ENCODE data around the gene OBSCN.
A peak's percentile ranks its signal among the peaks of the same experiment; 100 is the strongest.

Gene OBSCN

DNA sequence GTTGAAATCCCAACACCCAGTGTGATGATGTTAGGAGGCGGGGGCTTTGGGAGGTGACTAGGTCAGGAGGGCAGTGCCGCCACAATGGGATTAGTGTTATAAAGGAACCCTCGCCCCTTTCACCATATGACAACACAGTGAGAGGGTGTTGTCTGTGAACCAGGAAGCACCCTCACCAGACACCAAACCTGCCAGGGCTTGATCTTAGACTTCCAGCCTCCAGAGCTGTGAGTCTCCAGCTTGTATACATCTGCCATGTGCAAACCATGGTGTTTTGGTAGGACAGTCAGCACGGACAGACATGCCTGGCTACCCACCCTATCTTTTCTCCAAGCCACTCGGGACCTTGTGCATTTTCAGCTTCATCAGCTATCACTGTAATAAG, 194.8 kb downstream of the OBSCN start:
- DNase-seq (ENCODE audit: low read depth in 2 of 2), result no peak

DNA sequence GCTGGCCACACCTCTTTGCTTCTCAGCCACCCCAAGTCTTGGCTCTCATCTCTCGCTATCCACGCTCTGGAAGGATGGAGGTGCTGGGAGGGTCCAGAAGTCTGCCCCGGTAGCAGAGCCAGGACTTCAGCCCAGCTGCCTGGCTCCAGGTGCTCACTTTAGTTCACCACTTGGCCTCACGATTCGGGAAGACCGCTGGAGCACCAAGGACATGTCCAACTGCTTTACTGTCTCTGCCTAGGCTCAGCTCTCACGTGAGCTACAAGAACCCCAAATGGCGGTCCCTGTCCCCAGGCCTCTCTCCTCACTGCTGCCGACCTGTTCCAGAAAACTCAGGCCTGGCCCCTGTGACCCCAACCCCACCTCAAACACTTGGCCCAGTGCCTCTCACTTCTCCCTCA, 195.4 kb downstream of the OBSCN start:
- DNase-seq (ENCODE audit: low read depth in 2 of 2), result no peak

DNA sequence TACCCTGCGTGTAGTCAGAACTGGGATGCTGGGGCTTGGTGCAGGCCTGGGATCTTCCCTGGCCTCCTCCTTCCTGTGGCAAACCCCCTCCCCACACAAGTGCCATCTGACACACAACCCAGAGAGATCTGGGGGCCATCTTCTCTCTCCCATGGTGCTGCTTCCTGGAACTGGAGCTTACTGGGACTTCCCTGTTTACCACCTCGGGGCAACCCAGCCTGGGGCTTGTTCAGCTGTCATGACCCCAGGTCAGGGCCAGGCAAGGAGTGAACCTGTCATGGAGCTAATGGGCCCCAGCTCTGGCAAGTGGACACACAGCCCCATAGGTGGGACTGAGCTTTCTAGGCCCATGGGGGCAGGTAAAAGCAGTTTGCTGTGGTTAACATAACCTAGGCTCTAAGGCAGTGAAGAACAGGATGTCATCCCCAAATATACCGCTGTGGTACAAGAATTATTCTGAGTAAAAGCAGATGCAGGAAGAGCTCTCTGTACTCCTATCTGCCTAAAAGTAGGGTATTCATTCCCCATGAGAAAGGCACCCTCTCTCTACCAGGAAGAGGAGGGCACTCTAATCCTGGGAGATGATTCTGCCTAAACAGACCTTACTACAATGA, 196.4 kb downstream of the OBSCN start:
- no peak for DNase-seq (ENCODE audit: low read depth in 2 of 2)

DNA sequence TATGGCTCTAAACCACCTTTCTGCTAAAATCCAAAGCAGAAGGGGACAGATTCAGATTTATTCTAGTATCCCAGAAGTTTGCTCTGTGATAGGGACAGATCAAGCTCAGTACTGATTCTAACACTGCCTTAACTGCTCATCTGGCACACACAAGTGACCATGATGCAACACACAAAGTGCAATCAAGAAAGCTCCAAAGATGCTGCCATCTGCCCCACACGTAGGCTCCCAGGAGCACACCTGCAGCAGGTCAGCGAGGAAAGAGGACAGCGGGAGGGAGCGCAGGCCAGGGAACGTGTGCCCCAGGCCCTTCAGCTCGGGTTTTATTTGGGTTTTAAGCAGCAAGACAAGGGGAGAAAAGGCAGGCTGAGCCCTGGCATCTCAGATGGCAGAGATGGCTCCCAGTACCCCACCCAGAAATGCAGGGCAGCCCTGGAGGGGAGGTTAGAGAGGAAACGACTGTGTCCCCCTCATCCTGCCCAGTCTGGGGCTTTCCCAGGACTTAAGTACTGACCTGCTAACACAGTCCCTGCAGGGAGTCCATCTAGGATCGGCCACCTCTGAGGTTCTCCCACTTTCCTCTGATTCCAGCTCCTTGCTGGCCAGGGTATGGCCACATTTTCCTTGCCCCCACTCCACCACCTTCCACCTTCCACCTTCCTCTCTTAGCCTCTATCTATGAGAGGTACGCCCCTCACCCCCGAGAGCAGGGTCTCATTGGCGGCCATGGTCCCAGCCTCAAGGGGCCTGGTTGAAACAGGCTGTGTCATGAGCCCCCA, 197.5 kb downstream of the OBSCN start:
- DNase-seq (ENCODE audit: low read depth in 2 of 2), result no peak

DNA sequence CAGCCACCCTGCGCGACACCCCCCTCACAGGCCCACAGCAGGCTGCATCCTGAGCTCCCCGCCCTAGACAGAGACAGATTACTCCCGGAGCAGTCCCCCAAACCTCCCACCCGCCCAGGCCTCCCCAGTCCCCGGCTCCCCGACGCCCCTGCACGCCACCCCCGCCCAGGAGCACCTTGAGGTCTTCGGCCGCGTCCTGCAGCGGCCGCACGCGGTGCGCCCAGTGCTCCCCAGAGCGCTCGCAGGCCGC, 198.1 kb downstream of the OBSCN start:
- DNase-seq (ENCODE audit: low read depth in 2 of 2), result no peak

DNA sequence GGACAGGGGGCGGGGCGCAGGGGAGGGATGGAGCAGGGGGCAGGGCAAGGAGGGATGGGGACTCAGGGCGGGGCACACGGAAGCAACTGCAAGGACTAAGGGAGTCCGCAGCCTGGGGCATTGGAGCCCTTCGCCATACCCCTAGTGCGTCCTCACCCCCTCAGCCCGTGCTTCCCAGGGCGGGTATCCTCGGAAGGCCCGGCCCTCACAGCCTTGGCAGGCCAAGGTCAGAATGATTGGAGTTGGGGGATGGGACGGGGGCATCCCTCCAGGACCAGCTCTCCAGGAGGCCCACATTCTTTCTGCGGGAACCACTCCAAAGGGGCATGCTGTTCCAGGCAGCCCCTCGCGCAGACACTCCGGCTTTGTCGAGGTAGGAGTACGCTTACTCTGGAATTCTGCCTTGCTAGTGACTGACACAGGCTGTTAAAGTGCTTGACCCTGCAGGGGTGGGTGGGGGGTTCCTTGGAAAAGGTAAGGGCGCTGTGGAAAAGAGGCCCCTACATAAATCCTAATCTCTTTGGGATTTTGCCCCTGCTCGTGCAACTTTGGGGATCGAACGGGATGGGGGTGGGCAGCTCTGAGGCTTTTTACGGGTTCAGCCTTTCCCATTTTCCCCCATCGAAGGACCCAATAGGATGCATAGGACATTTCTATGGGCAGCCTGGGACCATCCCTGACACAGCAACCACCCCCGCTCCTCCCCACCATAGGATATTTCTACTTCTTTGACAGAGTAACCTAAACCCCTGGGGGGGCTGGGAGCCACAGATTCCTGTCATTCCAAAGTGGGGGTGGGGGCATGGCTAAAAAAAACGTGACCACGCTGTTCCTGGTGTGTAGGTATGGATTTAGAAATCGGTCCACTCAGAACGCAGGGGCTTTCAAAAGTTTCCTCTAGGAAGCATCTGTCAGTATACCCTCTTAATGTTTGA, 199.5 kb downstream of the OBSCN start:
- DNase-seq (ENCODE audit: low read depth in 2 of 2), result no peak

DNA sequence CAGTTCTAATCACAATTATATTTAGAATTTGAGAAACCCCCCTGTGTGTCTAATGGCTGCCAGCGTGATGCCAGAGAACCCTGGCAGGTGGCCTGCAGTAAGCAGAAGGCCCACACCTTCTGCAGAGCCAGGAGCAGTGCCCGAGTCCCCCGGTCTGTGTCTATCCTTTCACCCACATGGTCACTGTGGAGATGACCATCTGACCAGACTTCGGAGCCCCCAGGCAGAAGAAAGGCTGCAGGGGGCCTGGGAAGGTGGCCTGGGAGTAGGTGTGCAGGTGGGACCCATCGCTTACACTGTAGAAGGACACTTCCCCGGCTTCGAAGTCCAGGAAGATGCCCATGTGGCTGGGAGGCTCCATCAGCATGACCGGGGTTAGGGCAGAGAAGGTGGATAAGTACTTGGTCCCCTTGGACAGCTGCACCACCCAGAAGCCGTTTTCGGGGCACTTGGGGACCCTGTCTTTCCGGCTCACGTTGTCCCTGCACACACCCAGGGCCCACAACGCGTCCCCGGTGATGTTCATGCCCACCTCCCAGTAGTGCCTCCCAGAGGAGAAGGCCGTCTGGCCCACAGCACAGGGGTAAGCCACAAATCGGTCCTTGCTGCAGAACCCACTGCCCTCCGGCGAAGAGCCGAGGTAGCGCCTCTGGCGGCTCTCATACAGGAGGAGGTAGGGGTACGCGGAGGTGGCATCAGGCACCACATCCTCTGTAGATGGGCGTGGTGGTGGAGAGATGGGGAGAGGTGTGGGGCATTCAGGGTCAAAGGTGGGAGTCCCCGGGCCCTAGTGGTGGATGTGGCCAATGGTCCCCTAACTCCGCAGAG, 200.4 kb downstream of the OBSCN start:
- DNase-seq (ENCODE audit: low read depth in 2 of 2), result no peak

DNA sequence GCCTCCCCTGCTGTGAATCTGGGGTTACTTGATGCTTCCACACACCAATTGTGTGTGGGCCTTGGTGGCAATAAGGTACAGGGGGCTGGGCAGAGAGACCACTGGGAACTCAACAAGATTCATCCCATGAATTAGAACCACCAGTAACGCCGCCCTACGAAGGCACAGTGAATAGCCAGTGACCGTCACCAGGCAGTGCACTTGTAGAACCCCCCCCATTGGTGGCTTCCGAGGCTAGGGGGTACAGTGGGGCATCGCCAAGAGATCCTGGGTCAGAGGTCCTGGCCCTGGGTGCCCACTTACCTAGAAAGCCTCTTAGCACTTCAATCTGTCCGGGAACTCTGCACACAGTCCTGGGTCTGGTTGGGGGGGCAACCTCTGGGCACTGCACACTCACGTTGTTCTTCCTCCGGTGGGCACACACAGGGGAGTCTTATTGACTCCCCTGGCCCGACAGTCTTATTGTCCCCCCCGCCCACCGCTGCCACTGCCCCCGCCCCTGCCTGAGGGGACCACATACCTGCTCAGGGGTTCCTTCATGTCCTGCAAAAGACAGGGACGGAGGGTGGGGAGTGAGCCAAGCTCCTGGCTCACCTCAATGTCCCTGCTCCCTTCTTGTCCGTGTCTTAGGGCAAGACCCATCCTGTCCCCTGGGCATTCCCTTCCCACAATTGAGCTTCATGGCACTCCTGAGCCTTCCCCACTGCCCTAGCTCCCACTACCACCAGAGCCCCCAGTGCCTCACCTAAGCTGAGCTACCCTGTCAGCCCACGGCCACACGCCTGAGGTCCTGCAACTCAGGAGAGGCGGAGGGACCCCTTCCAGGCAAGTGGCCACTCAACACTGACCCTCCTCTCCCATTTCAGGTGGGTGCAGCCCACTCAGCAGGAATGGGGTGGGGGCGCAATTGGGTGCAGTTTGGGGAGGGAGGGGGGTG, 201.3 kb downstream of the OBSCN start:
- DNase-seq (ENCODE audit: low read depth in 2 of 2), result no peak

DNA sequence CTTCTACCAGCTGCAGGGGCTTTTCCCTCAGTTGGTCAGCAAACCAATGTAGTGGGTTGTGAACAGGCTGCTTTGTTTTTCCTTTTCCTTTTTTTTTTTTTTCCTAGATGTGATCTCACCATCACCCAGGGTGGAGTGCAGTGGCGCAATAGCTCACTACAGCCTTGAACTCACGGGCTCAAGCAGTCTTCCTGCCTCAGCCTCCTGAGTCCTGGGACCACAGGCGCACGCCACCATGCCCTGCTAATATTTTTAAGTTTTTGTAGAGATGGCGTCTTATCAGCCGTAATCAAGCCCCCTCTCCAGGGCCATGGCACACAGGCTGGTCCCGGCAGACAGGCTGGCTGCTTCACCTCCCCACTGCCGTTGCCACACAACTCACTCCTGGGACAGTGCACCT, 202.2 kb downstream of the OBSCN start:
- DNase-seq (ENCODE audit: low read depth in 2 of 2), result no peak

DNA sequence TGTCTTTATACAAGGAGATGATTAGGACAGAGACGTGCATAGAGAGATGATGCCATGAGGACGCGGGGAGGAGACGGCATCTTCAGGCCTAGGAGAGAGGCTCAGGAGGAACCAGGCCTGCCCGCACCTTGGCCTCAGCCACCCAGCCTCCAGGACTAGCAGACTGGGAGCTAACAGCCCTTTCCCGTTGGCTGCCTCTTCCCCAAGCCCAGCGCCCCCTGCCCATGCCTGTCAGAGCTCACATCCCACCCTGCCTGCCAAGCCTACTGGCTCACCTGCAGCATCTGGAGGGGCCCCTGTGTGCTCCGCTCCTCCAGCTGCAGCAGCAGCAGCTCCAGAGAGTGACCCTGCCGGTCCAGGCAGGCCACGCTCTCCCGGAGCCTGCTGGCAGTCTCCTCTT, 202.8 kb downstream of the OBSCN start:
- no peak for DNase-seq (ENCODE audit: low read depth in 2 of 2)

DNA sequence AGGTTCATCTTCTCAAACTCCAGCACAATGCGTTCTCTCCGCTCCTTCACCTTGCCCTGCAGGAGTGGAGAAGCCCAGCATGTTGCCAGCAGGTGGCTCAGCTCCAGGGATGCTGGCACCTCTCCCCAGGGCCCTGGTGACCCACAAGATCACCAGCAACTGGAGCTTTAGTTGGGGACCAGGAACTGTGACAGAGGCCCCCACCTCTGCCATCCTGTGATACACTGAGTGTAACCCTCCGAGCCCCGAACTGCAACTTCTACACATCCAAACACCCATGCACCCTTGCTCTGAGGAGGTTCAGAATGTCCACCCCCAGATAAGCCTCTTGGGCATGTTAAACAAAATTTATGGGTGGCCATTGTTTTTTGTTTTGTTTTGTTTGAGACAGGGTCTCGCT, 203.3 kb downstream of the OBSCN start:
- DNase-seq (ENCODE audit: low read depth in 2 of 2), result no peak

DNA sequence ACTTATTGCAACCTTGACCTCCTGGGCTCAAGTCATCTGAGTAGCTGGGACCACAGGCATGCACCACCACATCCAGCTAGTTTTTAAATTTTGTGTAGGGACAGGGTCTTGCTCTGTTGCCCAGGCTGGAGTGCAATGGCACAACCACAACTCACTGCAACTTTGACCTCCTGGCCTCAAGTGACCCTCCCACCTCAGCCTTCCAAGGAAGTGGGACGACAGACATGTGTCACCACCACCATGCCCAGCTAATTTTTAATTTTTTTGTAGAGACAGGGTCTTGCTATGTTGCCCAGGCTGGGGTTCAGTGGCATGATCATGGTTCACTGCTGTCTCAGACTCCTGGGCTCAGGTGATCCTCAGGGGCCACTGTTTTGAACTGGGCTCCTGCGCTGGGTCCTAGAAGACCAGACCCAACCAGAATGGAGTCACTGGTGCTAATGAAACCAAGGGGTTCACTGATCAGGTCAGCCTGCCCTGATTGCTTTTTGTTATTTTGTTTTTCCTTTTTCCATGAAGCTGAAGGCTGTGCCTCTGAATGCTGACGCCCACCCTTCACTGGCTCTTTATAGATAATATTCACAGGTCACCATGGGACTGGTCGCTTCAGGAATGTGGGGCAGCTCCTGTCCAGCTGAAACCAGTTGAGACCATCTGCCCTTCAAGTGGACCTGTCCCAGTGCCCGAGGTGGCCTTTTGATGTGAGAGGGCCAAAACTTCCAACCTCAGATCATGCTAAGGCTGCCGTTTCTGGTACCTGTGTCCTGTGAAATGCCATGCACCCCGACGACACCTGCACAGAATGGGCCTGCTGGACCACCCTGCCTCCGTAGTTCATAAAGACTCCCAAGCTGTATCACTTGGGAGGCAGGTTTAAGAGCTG, 203.9 kb downstream of the OBSCN start:
- no peak for DNase-seq (ENCODE audit: low read depth in 2 of 2)

DNA sequence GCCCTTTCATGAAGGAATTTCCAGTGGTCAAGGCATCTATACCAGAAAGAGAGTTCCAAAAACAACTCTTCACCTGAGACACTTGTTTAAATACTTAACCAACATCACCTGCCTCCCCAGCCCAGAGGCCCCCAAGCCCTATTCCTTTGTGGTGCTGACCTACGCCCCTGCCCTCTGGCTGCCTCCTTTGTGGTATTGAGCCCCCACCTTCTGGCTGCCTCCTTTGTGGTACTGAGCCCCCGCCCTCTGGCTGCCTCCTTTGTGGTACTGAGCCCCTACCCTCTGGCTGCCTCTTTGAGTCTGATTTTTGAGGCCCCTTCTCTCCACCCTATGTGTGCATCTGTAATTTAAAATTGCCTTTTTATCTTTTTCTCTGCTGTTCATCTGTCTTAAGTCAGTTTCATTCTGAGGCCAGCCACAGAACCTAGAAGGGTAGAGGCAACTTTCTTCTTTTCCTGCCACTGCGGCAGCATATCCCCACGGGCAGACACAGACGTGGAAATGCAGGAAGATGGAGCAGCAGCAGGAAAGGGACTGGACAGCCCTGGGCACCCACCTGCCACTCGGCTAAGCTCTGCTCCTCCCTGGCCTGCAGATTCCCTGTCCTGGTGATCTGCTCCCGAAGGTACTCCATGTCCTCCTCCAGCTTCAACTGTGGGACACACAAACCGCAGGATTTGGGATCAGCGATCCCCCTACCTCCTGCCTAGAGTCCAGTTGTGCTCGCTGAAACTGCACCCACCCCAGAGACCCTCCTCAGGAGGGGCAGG, 205.6 kb downstream of the OBSCN start:
- no peak for DNase-seq (ENCODE audit: low read depth in 2 of 2)

DNA sequence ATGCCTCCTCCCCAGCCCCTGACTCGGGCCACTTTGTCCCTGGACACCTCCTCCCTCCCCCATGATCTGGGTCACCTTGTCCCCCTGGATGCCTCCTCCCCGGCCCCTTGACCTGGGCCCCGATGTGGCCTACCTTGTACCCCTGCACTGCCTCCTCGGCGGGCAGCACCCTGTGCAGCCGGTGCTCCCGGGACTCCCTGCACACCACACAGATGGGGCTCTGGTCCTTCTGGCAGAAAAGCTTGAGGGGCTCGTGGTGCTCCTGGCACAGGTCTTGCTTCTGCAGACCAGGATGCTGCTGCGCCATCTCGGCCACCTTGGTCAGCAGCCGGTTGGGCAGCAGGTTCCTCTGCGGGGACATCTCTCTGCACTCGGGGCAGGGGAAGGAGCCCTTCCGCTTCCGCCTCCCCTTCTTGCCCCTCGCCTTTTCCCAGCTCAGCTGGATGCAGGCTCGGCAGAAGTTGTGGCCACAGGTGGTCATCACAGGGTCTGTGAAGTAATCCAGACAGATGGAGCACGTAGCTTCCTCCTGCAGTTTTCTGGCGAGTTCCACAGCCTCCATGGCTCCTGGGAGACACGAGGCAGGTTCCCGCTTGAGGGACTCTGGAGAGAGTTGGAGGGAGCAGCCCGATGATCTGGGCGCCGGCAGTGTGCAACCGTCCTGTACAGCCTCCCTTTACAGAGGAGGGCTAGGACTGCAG, 206.8 kb downstream of the OBSCN start:
- DNase-seq (ENCODE audit: low read depth in 2 of 2), result no peak

DNA sequence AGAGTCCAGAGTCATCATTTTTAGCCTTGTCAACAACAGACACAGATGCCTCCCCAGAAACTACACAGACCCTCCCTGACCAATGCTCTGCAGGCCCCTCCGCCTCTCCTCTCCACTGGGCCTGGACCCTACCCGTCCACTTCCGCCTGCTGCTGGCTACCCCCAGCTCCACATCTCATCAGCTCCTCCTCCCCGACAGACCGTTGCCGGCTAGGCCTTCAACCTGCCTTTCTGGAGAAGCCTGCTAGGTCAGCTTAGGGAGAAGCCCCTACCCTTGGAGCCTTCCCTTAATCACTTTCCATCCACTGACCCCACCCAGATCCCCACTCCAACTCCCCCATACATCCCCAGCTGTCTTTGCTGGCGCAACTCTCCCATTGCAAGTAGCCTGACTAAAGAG, 207.4 kb downstream of the OBSCN start:
- DNase-seq (ENCODE audit: low read depth in 2 of 2), result no peak

DNA sequence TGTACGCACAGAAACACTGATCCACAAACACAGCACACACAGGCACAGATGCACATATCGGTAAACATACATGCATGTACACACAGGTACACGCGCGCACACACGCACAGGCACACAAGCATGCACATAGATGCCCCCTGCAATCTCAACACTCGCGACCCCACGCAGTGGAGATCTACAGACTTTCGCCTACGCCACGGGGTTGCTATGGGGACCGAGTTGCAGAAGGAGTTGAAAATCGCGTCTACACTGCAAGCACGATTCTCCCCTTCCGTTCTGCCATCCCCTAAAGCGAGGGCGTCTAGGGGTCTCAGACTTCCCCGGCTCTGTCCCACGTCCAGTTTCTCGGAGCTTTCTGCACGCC, 208.0 kb downstream of the OBSCN start:
- DNase-seq (ENCODE audit: low read depth in 2 of 2), result no peak

DNA sequence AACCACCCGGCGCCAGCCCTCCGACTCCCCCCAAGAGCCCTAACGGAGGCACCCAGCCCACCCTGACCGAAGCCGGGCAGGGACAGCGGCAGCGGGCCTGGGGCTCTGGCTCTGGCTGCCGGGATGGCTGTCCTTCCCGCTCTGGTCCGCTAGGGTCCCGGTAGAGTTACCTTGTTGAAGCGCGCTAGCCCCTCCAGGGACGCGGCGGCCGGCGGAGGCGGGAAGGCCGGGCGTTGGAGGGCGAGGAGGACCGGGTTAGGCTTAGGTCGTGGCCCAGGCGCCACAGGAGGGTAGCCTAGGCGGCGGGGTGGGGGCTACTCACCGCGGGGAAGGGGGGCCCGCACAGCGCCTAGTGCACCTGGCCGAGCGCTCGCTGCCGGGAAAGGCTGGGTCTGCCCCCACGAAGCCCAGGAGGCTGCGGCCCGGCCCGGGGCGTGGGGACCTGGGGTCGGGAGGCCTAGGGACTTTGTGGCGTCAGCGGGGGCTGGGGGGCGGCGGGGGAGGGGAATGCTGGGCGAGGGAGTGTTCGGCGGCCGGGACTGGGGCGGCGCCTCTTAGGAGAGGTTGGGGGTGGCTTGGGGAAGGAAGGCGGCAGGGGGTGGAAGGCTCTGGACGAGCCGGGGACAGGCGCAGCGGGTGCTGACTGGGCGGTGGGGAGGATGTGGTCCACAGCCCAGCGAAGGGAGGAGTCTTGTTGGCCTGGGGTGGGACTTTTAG, 208.5 kb downstream of the OBSCN start, which contains the start of gene TRIM17:
Gene TRIM17 (minus strand): TSS at position 645 of the 717 bp plus-strand sequence. CDS start 1,789 bp downstream, outside the sequence.
- peak in 1 of 2 donors; percentile 30 for DNase-seq (ENCODE audit: low read depth in 2 of 2)

DNA sequence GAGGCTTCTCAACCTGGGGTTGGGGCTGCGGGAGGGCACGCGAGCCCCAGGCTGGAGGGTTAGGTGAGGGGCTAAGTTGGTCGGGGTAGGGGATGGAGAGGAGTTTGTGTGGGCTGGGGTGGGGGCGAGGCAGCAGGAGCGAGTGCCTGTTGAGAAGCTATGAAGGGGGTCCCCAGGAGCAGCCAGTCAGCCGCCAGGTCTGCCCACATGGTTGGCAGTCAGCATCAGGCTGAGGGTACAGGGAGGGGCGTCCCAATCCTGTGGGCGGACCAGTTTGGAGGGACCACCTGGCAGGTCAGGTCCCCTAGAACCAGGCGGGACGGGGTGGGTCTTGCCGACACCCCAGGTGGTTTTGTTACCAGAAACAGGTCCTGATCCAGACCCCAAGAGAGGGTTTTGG, 209.2 kb downstream of the OBSCN start:
- no peak for DNase-seq (ENCODE audit: low read depth in 2 of 2)

Measured in stimulated activated CD8-positive, alpha-beta memory T cell treated with anti-CD3 and anti-CD28 coated beads, Interleukin-15, amount 100 ng/mL, for 48 hours (primary cell).